ENCODE results near the gene THAP4. TPM values are rescaled to one million over a fixed set of nuclear protein-coding genes. Genes with fewer than 3 reads are reported as not detected.

THAP4 gene
- total RNA-seq, 3 donors from 2014 or later (not counting 1 experiment from before 2014, with no cell fraction given): 19.8 to 29.2 (median 27.8) TPM

GRCh38 chr2:241673189-241673663, 36.3 kb upstream of the THAP4 start:
- Histone ChIP-seq H3K27me3 (ENCODE audit: control insufficient read depth, insufficient read depth, low read length) (no peaks in the 10 kb centered on the region), H3K36me3 (ENCODE audit: control insufficient read depth, insufficient read depth, low read length) (peaks cover 37% of the 10 kb centered on the region), H3K4me3 (ENCODE audit: low read length) (no peak overlapping the region), H3K4me1 (ENCODE audit: control insufficient read depth, insufficient read depth, low read length) (peaks cover 12% of the 10 kb centered on the region), H3K9me3 (ENCODE audit: control insufficient read depth, insufficient read depth, low read length) (no peaks in the 10 kb centered on the region), H3K27ac (ENCODE audit: low read length) (no peak overlapping the region)
- ATAC-seq (peak in 1 of 3 donors; percentile 29), DNase-seq (peak in 1 of 2 donors; percentile 20)
- H3K4me1 Mint-ChIP-seq: peaks cover 6% of the 10 kb centered on the region in 2 donors
- no peak overlapping the region for H3K27ac Mint-ChIP-seq
- no peak overlapping the region for H3K4me3 Mint-ChIP-seq
- no peak for TF ChIP-seq CTCF (IDR thresholded peaks at IDR 0.05)
- intact Hi-C loops (cut with micrococcal nuclease): no loop called here
- H3K9me3 Mint-ChIP-seq: no peaks in the 10 kb centered on the region
- WGBS (ENCODE audit: insufficient coverage): 84% methylated on average over 18 of the region's 18 CpGs
- no peaks in the 10 kb centered on the region for H3K36me3 Mint-ChIP-seq
- H3K27me3 Mint-ChIP-seq (ENCODE audit: low read depth in 2 of 2): no peaks in the 10 kb centered on the region

- no peak overlapping the region for H3K27ac ChIP-seq (ENCODE audit: low read length)
- H3K36me3 ChIP-seq (ENCODE audit: control insufficient read depth, insufficient read depth, low read length): peaks cover 36% of the 10 kb centered on the region
- H3K4me1 ChIP-seq (ENCODE audit: control insufficient read depth, insufficient read depth, low read length): peaks cover 12% of the 10 kb centered on the region
- peak in 1 of 3 donors; percentile 7 for ATAC-seq
- no peak for DNase-seq
- intact Hi-C loops (cut with micrococcal nuclease): no loop called here
- no peaks in the 10 kb centered on the region for H3K9me3 ChIP-seq (ENCODE audit: control insufficient read depth, insufficient read depth, low read length)
- H3K9me3 Mint-ChIP-seq: no peaks in the 10 kb centered on the region
- TF ChIP-seq CTCF (IDR thresholded peaks at IDR 0.05): no peak
- 86% methylated on average over 42 of the region's 42 CpGs for WGBS (ENCODE audit: insufficient coverage)
- no peaks in the 10 kb centered on the region for H3K27me3 ChIP-seq (ENCODE audit: control insufficient read depth, insufficient read depth, low read length)
- H3K4me3 Mint-ChIP-seq: peak overlapping the region; percentile 21
- peak overlapping the region in 1 of 2 donors; percentile 36 for H3K27ac Mint-ChIP-seq
- no peaks in the 10 kb centered on the region for H3K36me3 Mint-ChIP-seq
- peaks cover 6% of the 10 kb centered on the region in 2 donors for H3K4me1 Mint-ChIP-seq
- no peak overlapping the region for H3K4me3 ChIP-seq (ENCODE audit: low read length)
- H3K27me3 Mint-ChIP-seq (ENCODE audit: low read depth in 2 of 2): no peaks in the 10 kb centered on the region
Measured at GRCh38 chr2:241672243-241673188, 35.6 kb upstream of the THAP4 start.

- Mint-ChIP-seq H3K9me3 (no peaks in the 10 kb centered on the region), H3K4me3 (no peak overlapping the region), H3K27me3 (ENCODE audit: low read depth in 2 of 2) (no peaks in the 10 kb centered on the region), H3K36me3 (no peaks in the 10 kb centered on the region), H3K27ac (no peak overlapping the region), H3K4me1 (peaks cover 6% of the 10 kb centered on the region in 2 donors)
- no peak for ATAC-seq
- Histone ChIP-seq H3K4me3 (ENCODE audit: low read length) (no peak overlapping the region), H3K4me1 (ENCODE audit: control insufficient read depth, insufficient read depth, low read length) (peaks cover 12% of the 10 kb centered on the region), H3K36me3 (ENCODE audit: control insufficient read depth, insufficient read depth, low read length) (peaks cover 37% of the 10 kb centered on the region), H3K27ac (ENCODE audit: low read length) (no peak overlapping the region), H3K9me3 (ENCODE audit: control insufficient read depth, insufficient read depth, low read length) (no peaks in the 10 kb centered on the region), H3K27me3 (ENCODE audit: control insufficient read depth, insufficient read depth, low read length) (no peaks in the 10 kb centered on the region)
- TF ChIP-seq CTCF (IDR thresholded peaks at IDR 0.05): no peak
- intact Hi-C loops (cut with micrococcal nuclease): no loop called here
- WGBS (ENCODE audit: insufficient coverage): 96% methylated on average over 31 of the region's 31 CpGs
- DNase-seq: no peak
Measured at GRCh38 chr2:241671457-241672240, 34.7 kb upstream of the THAP4 start.
